HG03045 (cell line): ENCODE results near the gene SLAMF9.
"Not testable (repeated sequence)": the region's sequence is repeated elsewhere in the genome, so short reads cannot be mapped to it uniquely, and the experiment has no call there.

Experiments used
- ATAC-seq: cut with Tn5 transposase; IDR thresholded peaks from one replicate; pipeline ENCODE4 v1.9.1; 2021; ENCODE audit warnings: mild to moderate bottlenecking, moderate library complexity; ENCODE audit not compliant: unreplicated experiment

The SLAMF9 gene

GRCh38 chr1:159904036-159904435, 50.0 kb downstream of the SLAMF9 start:
- ATAC-seq: not testable (repeated sequence)

GRCh38 chr1:159902541-159902940, 51.5 kb downstream of the SLAMF9 start:
- no peak for ATAC-seq
